A673 (cell line): ENCODE measurements around the gene ASMT. TPM values are rescaled to one million over a fixed set of nuclear protein-coding genes. Genes with fewer than 3 reads are reported as not detected.

ENCODE experiments used
- BruUV-seq: library from RNA; stranded (reverse); fragments of 400-500 nt; replicated peaks from 2 replicates; lab custom pipeline; 2021; lab: Mats Ljungman, UMichigan
- CTCF ChIA-PET: fragments of 300-600 bp; sonication (Branson Sonifier 250); formaldehyde crosslinking; loops from one replicate; lab custom pipeline; 2022; ENCODE audit warnings: antibody characterized with exemption; lab: Charles Lee
- POLR2A ChIA-PET: fragments of 300-600 bp; sonication (Branson Sonifier 250); formaldehyde crosslinking; loops from one replicate; lab custom pipeline; 2022; ENCODE audit warnings: antibody characterized with exemption; ENCODE audit not compliant: low non-redundant PET; lab: Charles Lee
- DNase-seq: peaks from one replicate; pipeline ENCODE4 v3.0.0-alpha.2; 2015; ENCODE audit warnings: low spot score
- H3K27ac ChIP-seq: fragments of 200-600 bp; sonication (generic); 2 replicates; pipeline ENCODE4 v1.5.1; 2016; ENCODE audit warnings: mixed run types, low read depth, mild to moderate bottlenecking, mixed read lengths, antibody characterized with exemption, low read length; ENCODE audit not compliant: poor library complexity, severe bottlenecking
- H3K27me3 ChIP-seq: fragments of 200-600 bp; sonication (generic); replicated peaks from 2 replicates; pipeline ENCODE4 v1.6.1; 2017; ENCODE audit warnings: mixed run types, low read depth, mild to moderate bottlenecking, mixed read lengths, antibody characterized with exemption, low read length; ENCODE audit not compliant: insufficient read depth, poor library complexity
- H3K36me3 ChIP-seq: fragments of 200-600 bp; sonication (generic); 2 replicates; pipeline ENCODE4 v1.6.1; 2016; ENCODE audit warnings: mixed run types, mild to moderate bottlenecking, mixed read lengths, antibody characterized with exemption, low read length; ENCODE audit not compliant: insufficient read depth, poor library complexity, severe bottlenecking
- H3K4me1 ChIP-seq: fragments of 200-600 bp; sonication (generic); 2 replicates; pipeline ENCODE4 v1.6.1; 2017; ENCODE audit warnings: mixed run types, mild to moderate bottlenecking, mixed read lengths, antibody characterized with exemption, low read length; ENCODE audit not compliant: insufficient read depth, poor library complexity, severe bottlenecking
- H3K4me3 ChIP-seq: fragments of 200-600 bp; sonication (generic); 2 replicates; pipeline ENCODE4 v1.5.1; 2016; ENCODE audit warnings: low read depth, mixed run types, mild to moderate bottlenecking, mixed read lengths, low read length; ENCODE audit not compliant: poor library complexity, severe bottlenecking
- H3K9me3 ChIP-seq: fragments of 200-600 bp; sonication (generic); 2 replicates; pipeline ENCODE4 v1.6.1; 2016; ENCODE audit warnings: mixed run types, low read depth, mild to moderate bottlenecking, mixed read lengths, antibody characterized with exemption, low read length; ENCODE audit not compliant: poor library complexity, severe bottlenecking
- CTCF ChIP-seq: fragments of 300-800, 200-600 bp; sonication (generic); conservative IDR thresholded peaks from 2 replicates; pipeline ENCODE4 v1.5.1; 2017; ENCODE audit warnings: low read depth, mild to moderate bottlenecking, antibody characterized with exemption, low read length, moderate library complexity, mixed read lengths
- EZH2 ChIP-seq: fragments of 200-600 bp; sonication (generic); IDR thresholded peaks from 2 replicates; pipeline ENCODE4 v1.6.1; 2017; ENCODE audit warnings: borderline replicate concordance, low read depth, mild to moderate bottlenecking, mixed read lengths, antibody characterized with exemption, low read length; ENCODE audit not compliant: poor library complexity, severe bottlenecking
- intact Hi-C: fragments of 100-400 bp; cut with micrococcal nuclease; formaldehyde crosslinking; loops from one replicate; pipeline ENCODE4 v1.10.0; 2022; ENCODE audit not compliant: unreplicated experiment
- total RNA-seq: library from RNA; stranded (reverse); gene quantifications from 2 replicates; pipeline ENCODE4 v1.2.3, GENCODE V29; 2021

The ASMT gene
- total RNA-seq, 1 experiment from 2014 or later: not detected

DNA sequence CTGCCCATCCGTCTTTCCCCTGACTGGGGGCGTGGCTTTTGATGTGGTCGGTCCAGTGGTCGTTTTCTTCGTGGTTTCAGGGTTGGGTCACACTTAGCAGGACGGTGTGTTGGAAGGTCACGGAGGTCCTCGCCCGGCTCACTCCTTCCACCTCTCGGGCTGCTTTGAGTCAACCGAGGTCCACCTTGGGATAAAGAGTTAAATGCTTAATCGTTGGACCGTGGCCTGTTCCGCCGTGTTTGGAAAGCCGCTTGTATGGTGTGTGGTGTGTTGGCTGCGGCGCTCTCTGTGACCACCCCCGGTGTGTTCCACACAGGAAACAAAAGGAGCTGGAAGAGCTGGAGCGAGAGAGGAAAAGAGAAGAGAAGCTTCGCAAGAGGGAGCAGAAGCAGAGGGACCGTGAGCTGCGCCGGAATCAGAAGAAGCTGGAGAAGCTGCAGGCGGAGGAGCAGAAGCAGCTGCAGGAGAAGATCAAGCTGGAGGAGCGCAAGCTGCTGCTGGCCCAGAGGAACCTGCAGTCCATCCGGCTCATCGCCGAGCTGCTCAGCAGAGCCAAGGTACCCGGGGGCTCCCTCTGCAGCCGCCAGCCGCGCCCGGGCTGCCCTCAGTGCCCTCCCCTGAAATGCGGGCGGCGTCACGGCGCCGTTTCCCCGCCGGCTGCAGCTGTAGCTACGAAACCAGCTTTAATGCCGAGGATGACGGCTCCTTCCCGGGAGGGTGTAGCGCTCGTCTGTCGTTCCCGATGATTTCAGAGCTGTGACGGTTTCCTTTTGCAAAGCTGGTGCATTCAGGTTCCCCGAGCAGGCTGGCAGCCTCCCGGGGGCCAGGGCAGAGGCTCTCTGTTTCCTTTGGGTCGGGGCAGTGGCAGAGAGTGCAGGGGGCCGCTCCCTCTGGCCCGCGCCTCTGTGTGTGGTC lies 15.7 kb upstream of the ASMT start:
- no peak for DNase-seq
- BruUV-seq: no TSS peak
- no peak overlapping the region for H3K4me3 ChIP-seq
- H3K9me3 ChIP-seq: no peaks in the 10 kb centered on the region
- H3K4me1 ChIP-seq: no peaks in the 10 kb centered on the region
- TF ChIP-seq CTCF (no peak), EZH2 (no peak)
- no peaks in the 10 kb centered on the region for H3K27me3 ChIP-seq
- peaks cover 81% of the 10 kb centered on the region for H3K36me3 ChIP-seq
- intact Hi-C loops: no loop called here
- ChIA-PET CTCF (no interaction called here), POLR2A (no interaction called here)
- H3K27ac ChIP-seq: no peak overlapping the region

DNA sequence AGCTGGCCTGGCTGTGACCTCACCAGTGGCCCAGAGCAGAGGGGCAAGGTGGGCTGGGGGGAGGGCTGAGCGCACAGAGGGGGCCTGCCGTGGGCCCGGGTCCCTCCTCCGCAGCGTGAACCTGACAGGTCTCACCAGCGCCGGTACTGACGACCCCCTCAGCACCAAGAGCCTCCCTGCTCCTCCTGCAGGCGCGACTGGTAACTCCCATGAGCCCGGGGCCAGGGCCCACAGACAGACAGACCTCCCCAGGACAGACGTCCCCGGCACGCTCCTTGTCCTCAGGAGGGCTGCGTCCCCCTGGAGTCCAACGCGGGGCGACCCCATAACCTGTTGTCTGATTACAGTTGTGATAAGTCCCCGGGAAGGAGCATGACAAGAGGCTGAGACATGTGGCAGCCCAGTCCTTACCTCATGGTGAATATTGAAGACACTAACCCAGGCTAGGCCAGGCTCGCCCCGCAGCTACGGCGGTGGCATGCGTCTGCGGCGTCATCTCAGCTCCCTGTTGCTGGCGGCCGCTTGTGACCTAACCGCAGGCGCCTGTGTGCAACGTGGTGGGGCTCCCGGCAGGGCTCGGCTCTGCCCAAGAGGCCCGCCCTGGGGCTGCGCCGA lies 15.0 kb upstream of the ASMT start:
- H3K27me3 ChIP-seq: no peaks in the 10 kb centered on the region
- H3K4me3 ChIP-seq: no peak overlapping the region
- BruUV-seq: no TSS peak
- ChIA-PET CTCF (no interaction called here), POLR2A (no interaction called here)
- H3K4me1 ChIP-seq: no peaks in the 10 kb centered on the region
- H3K27ac ChIP-seq: no peak overlapping the region
- intact Hi-C loops: no loop called here
- H3K9me3 ChIP-seq: no peaks in the 10 kb centered on the region
- TF ChIP-seq EZH2 (no peak), CTCF (no peak)
- DNase-seq: no peak
- peaks cover 73% of the 10 kb centered on the region for H3K36me3 ChIP-seq

GRCh38 chrX:1600406-1601050 lies 14.3 kb upstream of the ASMT start:
- H3K4me1 ChIP-seq: no peaks in the 10 kb centered on the region
- no TSS peak for BruUV-seq
- peaks cover 67% of the 10 kb centered on the region for H3K36me3 ChIP-seq
- intact Hi-C loops: no loop called here
- POLR2A ChIA-PET: no interaction called here
- TF ChIP-seq EZH2 (no peak), CTCF (no peak)
- H3K27me3 ChIP-seq: no peaks in the 10 kb centered on the region
- no peak for DNase-seq
- no peak overlapping the region for H3K4me3 ChIP-seq
- CTCF ChIA-PET: no interaction called here
- no peaks in the 10 kb centered on the region for H3K9me3 ChIP-seq
- H3K27ac ChIP-seq: no peak overlapping the region
